Measurements from ENCODE around the gene TBC1D8B.

TBC1D8B gene

GRCh38 chrX:106899276-106899675 is 96.8 kb downstream of the TBC1D8B start:
- DNase-seq: no peak

- DNase-seq: no peak
Observed at GRCh38 chrX:106899841-106900240, 97.4 kb downstream of the TBC1D8B start.

GRCh38 chrX:106901341-106901740 is 98.9 kb downstream of the TBC1D8B start:
- DNase-seq: no peak

- no peak for DNase-seq
Observed at GRCh38 chrX:106901781-106902219, 99.3 kb downstream of the TBC1D8B start.

GRCh38 chrX:106902684-106903083 is 100.2 kb downstream of the TBC1D8B start:
- no peak for DNase-seq

- no peak for DNase-seq
Observed at GRCh38 chrX:106903291-106903824, 100.9 kb downstream of the TBC1D8B start, which contains the start of gene RIPPLY1. TSS of gene RIPPLY1 (minus strand) at chrX:106903341. CDS start at chrX:106903287, 54 bp downstream.

- DNase-seq: no peak
Observed at GRCh38 chrX:106903856-106904528, 101.5 kb downstream of the TBC1D8B start.

- no peak for DNase-seq
Observed at GRCh38 chrX:106905064-106905708, 102.7 kb downstream of the TBC1D8B start.

GRCh38 chrX:106906361-106906760 is 103.9 kb downstream of the TBC1D8B start:
- no peak for DNase-seq

- DNase-seq: no peak
Observed at GRCh38 chrX:106912864-106913263, 110.4 kb downstream of the TBC1D8B start.

GRCh38 chrX:106917830-106918500 is 115.5 kb downstream of the TBC1D8B start:
- peak; percentile 57 for DNase-seq

- no peak for DNase-seq
Observed at GRCh38 chrX:106919932-106920452, 117.5 kb downstream of the TBC1D8B start, which contains the start of gene CLDN2. TSS of gene CLDN2 (plus strand) at chrX:106920402. CDS start at chrX:106928229, 7,827 bp downstream.

- peak; percentile 7 for DNase-seq
Observed at GRCh38 chrX:106921637-106922036, 119.2 kb downstream of the TBC1D8B start.
